Measurements from ENCODE around the gene SHTN1.

GRCh38 chr10:116873134-116873533 lies 131.9 kb downstream of the SHTN1 start:
- TF ChIP-seq CTCF (IDR thresholded peaks at IDR 0.05), result no peak
- TF ChIP-seq EZH2 (IDR thresholded peaks at IDR 0.05; ENCODE audit: borderline replicate concordance, insufficient read depth, low read depth, low read length, poor library complexity, severe bottlenecking), result no peak

Measured in B cell (primary cell).